IMR-90 (cell line): Measurements from ENCODE around the gene SLC17A9. TPM values are rescaled to one million over a fixed set of nuclear protein-coding genes. Genes with fewer than 3 reads are reported as not detected.

ENCODE experiments used
- ATAC-seq: fragments of 200-7000 bp; cut with Tn5 transposase; 2 replicates; pipeline ENCODE4 v1.9.1; 2020; ENCODE audit warnings: low read depth, mild to moderate bottlenecking, moderate library complexity
- BruUV-seq: library from RNA; stranded (reverse); fragments of 400-500 nt; replicated peaks from 2 replicates; lab custom pipeline; 2021; lab: Mats Ljungman, UMichigan
- CTCF ChIA-PET: fragments of 300-600 bp; formaldehyde crosslinking; extraction: SDS; loops from one replicate; lab custom pipeline; 2021; ENCODE audit warnings: antibody characterized with exemption; lab: Yijun Ruan, JAX
- POLR2A ChIA-PET: fragments of 300-600 bp; sonication (Branson Sonifier 250); formaldehyde crosslinking; loops from one replicate; lab custom pipeline; 2022; ENCODE audit warnings: antibody characterized with exemption; ENCODE audit not compliant: unreplicated experiment; lab: Charles Lee
- DNase-seq: peaks from one replicate; pipeline ENCODE4 v3.0.0; 2013
- H2AFZ ChIP-seq: replicated peaks from 2 replicates; pipeline ENCODE3; 2013; ENCODE audit warnings: low read length, mild to moderate bottlenecking; ENCODE audit not compliant: poor library complexity
- H2AK5ac ChIP-seq: 2 replicates; pipeline ENCODE4 v1.6.1; 2013; ENCODE audit warnings: low read depth, low read length, inconsistent platforms
- H2AK9ac ChIP-seq: replicated peaks from 2 replicates; pipeline ENCODE3; 2013; ENCODE audit warnings: mild to moderate bottlenecking, low read depth, low read length, moderate library complexity; ENCODE audit not compliant: poor library complexity
- H2BK120ac ChIP-seq: 2 replicates; pipeline ENCODE4 v1.6.1; 2013; ENCODE audit warnings: low read depth, low read length, inconsistent platforms
- H2BK15ac ChIP-seq: 3 replicates; pipeline ENCODE4 v1.6.1; 2013; ENCODE audit warnings: low read depth, low read length, inconsistent platforms
- H2BK20ac ChIP-seq: 2 replicates; pipeline ENCODE4 v1.6.1; 2013; ENCODE audit warnings: low read depth, mild to moderate bottlenecking, inconsistent platforms, low read length, moderate library complexity
- H2BK5ac ChIP-seq: 2 replicates; pipeline ENCODE4 v1.6.1; 2013; ENCODE audit warnings: mild to moderate bottlenecking, low read depth, low read length, inconsistent platforms; ENCODE audit not compliant: poor library complexity, severe bottlenecking
- H3K14ac ChIP-seq: replicated peaks from 2 replicates; pipeline ENCODE4 v1.6.1; 2013; ENCODE audit warnings: low read depth, low read length, inconsistent platforms
- H3K18ac ChIP-seq: 2 replicates; pipeline ENCODE4 v1.6.1; 2013; ENCODE audit warnings: low read depth, low read length, control low read depth
- H3K23ac ChIP-seq: 2 replicates; pipeline ENCODE4 v1.6.1; 2013; ENCODE audit warnings: low read depth, low read length, inconsistent platforms
- H3K27ac ChIP-seq: 2 replicates; pipeline ENCODE4 v1.5.1; 2013; ENCODE audit warnings: mild to moderate bottlenecking, control low read depth, low read length; ENCODE audit not compliant: insufficient read depth
- H3K27me3 ChIP-seq: 2 replicates; pipeline ENCODE4 v1.6.1; 2013; ENCODE audit warnings: low read length; ENCODE audit not compliant: control insufficient read depth, insufficient read depth
- H3K36me3 ChIP-seq: 2 replicates; pipeline ENCODE4 v1.6.1; 2013; ENCODE audit warnings: low read length, mixed read lengths; ENCODE audit not compliant: control insufficient read depth, insufficient read depth
- H3K4ac ChIP-seq: 2 replicates; pipeline ENCODE4 v1.6.1; 2013; ENCODE audit warnings: low read depth, low read length, inconsistent platforms
- H3K4me1 ChIP-seq: 2 replicates; pipeline ENCODE4 v1.6.1; 2013; ENCODE audit warnings: low read length, mixed read lengths; ENCODE audit not compliant: control insufficient read depth, insufficient read depth
- H3K4me2 ChIP-seq: 2 replicates; pipeline ENCODE4 v1.6.1; 2013; ENCODE audit warnings: low read depth, mild to moderate bottlenecking, control low read depth, low read length, moderate library complexity
- H3K4me3 ChIP-seq: 2 replicates; pipeline ENCODE4 v1.5.1; 2013; ENCODE audit warnings: low read depth, mild to moderate bottlenecking, control low read depth, low read length, moderate library complexity; ENCODE audit not compliant: insufficient read depth
- H3K56ac ChIP-seq: 2 replicates; pipeline ENCODE4 v1.6.1; 2013; ENCODE audit warnings: low read length, inconsistent platforms; ENCODE audit not compliant: insufficient read depth; ENCODE audit errors: extremely low read depth
- H3K79me1 ChIP-seq, 2 experiments: 2 replicates each; pipeline ENCODE4 v1.6.1; 2013; ENCODE audit warnings: low read length in 2 of 2, inconsistent platforms in 1 of 2, low read depth in 1 of 2
- H3K9ac ChIP-seq: 2 replicates; pipeline ENCODE4 v1.6.1; 2013; ENCODE audit warnings: low read depth, low read length, control low read depth
- H3K9me1 ChIP-seq: 2 replicates; pipeline ENCODE4 v1.6.1; 2013; ENCODE audit warnings: low read length, inconsistent platforms; ENCODE audit not compliant: insufficient read depth
- H3K9me3 ChIP-seq: 2 replicates; pipeline ENCODE4 v1.6.1; 2013; ENCODE audit warnings: low read length; ENCODE audit not compliant: control insufficient read depth, insufficient read depth
- H4K20me1 ChIP-seq: 2 replicates; pipeline ENCODE4 v1.6.1; 2013; ENCODE audit warnings: low read length, inconsistent platforms; ENCODE audit not compliant: insufficient read depth
- H4K5ac ChIP-seq: 2 replicates; pipeline ENCODE4 v1.6.1; 2013; ENCODE audit warnings: mild to moderate bottlenecking, low read depth, low read length, control low read depth
- H4K8ac ChIP-seq, 2 experiments: 2 replicates each; pipeline ENCODE4 v1.6.1; 2013; ENCODE audit warnings: low read depth in 2 of 2, low read length in 2 of 2, control low read depth in 1 of 2, inconsistent platforms in 1 of 2
- H4K91ac ChIP-seq: 2 replicates; pipeline ENCODE4 v1.6.1; 2013; ENCODE audit warnings: low read depth, low read length, inconsistent platforms; ENCODE audit not compliant: insufficient read depth
- CEBPB ChIP-seq: IDR thresholded peaks from 2 replicates; pipeline ENCODE4 v1.6.1; 2012; ENCODE audit warnings: low read depth, low read length, improper control_type of control experiment
- MAFK ChIP-seq: IDR thresholded peaks from 2 replicates; pipeline ENCODE4 v1.6.1; 2012; ENCODE audit warnings: low read depth, low read length, improper control_type of control experiment
- NFE2L2 ChIP-seq: fragments of 150-350 bp; IDR thresholded peaks from 2 replicates; pipeline ENCODE4 v1.6.1; 2016; ENCODE audit warnings: low read depth, mild to moderate bottlenecking, low read length
- RAD21 ChIP-seq: IDR thresholded peaks from 2 replicates; pipeline ENCODE4 v1.6.1; 2012; ENCODE audit warnings: low read length, improper control_type of control experiment
- RCOR1 ChIP-seq: IDR thresholded peaks from 2 replicates; pipeline ENCODE4 v1.6.1; 2012; ENCODE audit warnings: mild to moderate bottlenecking, low read length, improper control_type of control experiment; ENCODE audit not compliant: insufficient replicate concordance
- RFX5 ChIP-seq: IDR thresholded peaks from 2 replicates; pipeline ENCODE4 v1.8.0; 2012; ENCODE audit warnings: low read depth, mild to moderate bottlenecking, low read length, moderate library complexity
- SMC3 ChIP-seq: fragments of 150-350 bp; IDR thresholded peaks from 2 replicates; pipeline ENCODE4 v1.6.1; 2016; ENCODE audit warnings: low read depth, mild to moderate bottlenecking, antibody characterized with exemption, low read length, moderate library complexity
- WGBS, 2 experiments: methylation state at CpG; one replicate each; pipeline versions ENCODE4 v1.1.5 to v1.1.7; 2013; ENCODE audit warnings: missing lambda C conversion rate in 2 of 2; ENCODE audit not compliant: insufficient read length in 1 of 2; ENCODE audit errors: extremely low coverage in 2 of 2; 5-methylcytosine and 5-hydroxymethylcytosine counted together
- dilution Hi-C: fragments of 300-500 bp; cut with HindIII; formaldehyde crosslinking; loops from one replicate; pipeline ENCODE4 v1.14.3; 2018; ENCODE audit warnings: low sequenced_read_pairs; ENCODE audit not compliant: unreplicated experiment
- in situ Hi-C: fragments of 300-500 bp; cut with MboI; formaldehyde crosslinking; loops from 3 replicates; pipeline ENCODE4 v1.14.3; 2019; ENCODE audit warnings: low sequenced_read_pairs, inconsistent platforms, mixed read lengths
- intact Hi-C: fragments of 100-400 bp; cut with micrococcal nuclease; formaldehyde crosslinking; loops from 2 replicates; pipeline ENCODE4 v1.10.0; 2022
- polyA plus RNA-seq, 3 experiments: library from polyadenylated mRNA; depleted of rRNA; stranded (reverse); fragments of >200 nt; gene quantifications; 2 replicates each; pipeline ENCODE4 v1.2.3, GENCODE V29; 2012; ENCODE audit warnings: low replicate concordance in 1 of 3
- total RNA-seq: library from RNA; depleted of rRNA; stranded (reverse); fragments of >200 nt; gene quantifications from 2 replicates; pipeline ENCODE4 v1.2.3, GENCODE V29; 2012

The SLC17A9 gene
- total and polyA plus RNA-seq, 2 of the 4 experiments (the other 2 are of a cell fraction): 2.2 to 14.4 TPM

GRCh38 chr20:62991196-62991807, 38.8 kb downstream of the SLC17A9 start:
- H4K5ac ChIP-seq: no peak overlapping the region
- H2AK9ac ChIP-seq: no peak overlapping the region
- H3K36me3 ChIP-seq: no peaks in the 10 kb centered on the region
- no peak overlapping the region for H3K4me3 ChIP-seq
- H3K4me2 ChIP-seq: no peak overlapping the region
- no TSS peak for BruUV-seq
- no peaks in the 10 kb centered on the region for H3K9me1 ChIP-seq
- dilution Hi-C loops (no loop called here), intact Hi-C loops (no loop called here), in situ Hi-C loops (no loop called here)
- H4K91ac ChIP-seq: no peak overlapping the region
- no peak for ATAC-seq
- no peak overlapping the region for H3K18ac ChIP-seq
- WGBS, 2 experiments: 40% methylated on average over 1 of the region's 13 CpGs; no CpG with 5 or more reads in 1 of the 2 experiments
- CTCF ChIA-PET: interaction anchor here (0.6 kb wide), 1 partner anchor 11 kb away, joined by 3 read pairs; no protein-coding TSS in a partner anchor
- no peak overlapping the region for H2AK5ac ChIP-seq
- DNase-seq: no peak
- TF ChIP-seq RFX5 (no peak), MAFK (no peak), NFE2L2 (no peak), SMC3 (no peak), RCOR1 (no peak), RAD21 (no peak), CEBPB (no peak)
- no peak overlapping the region for H2BK5ac ChIP-seq
- no peaks in the 10 kb centered on the region for H4K20me1 ChIP-seq
- no peak overlapping the region for H4K8ac ChIP-seq
- H2BK20ac ChIP-seq: no peak overlapping the region
- H2BK15ac ChIP-seq: no peak overlapping the region
- no peak overlapping the region for H3K14ac ChIP-seq
- no peak overlapping the region for H3K56ac ChIP-seq
- no peak overlapping the region for H3K4ac ChIP-seq
- H3K4me1 ChIP-seq: no peaks in the 10 kb centered on the region
- no peaks in the 10 kb centered on the region for H3K79me1 ChIP-seq
- H2AFZ ChIP-seq: no peak overlapping the region
- no peaks in the 10 kb centered on the region for H3K9me3 ChIP-seq
- H3K9ac ChIP-seq: no peak overlapping the region
- POLR2A ChIA-PET: no interaction called here
- H3K23ac ChIP-seq: no peak overlapping the region
- H2BK120ac ChIP-seq: no peak overlapping the region
- H3K27ac ChIP-seq: no peak overlapping the region
- peaks cover 71% of the 10 kb centered on the region for H3K27me3 ChIP-seq
